DOHH2 (cell line): ENCODE measurements around the gene RGPD3.

ENCODE experiments used
- CTCF ChIP-seq: fragments of 200-600 bp; sonication (generic); IDR thresholded peaks from one replicate; pipeline ENCODE4 v1.5.1; 2014; ENCODE audit warnings: antibody characterized with exemption, mild to moderate bottlenecking, low read depth, low read length; ENCODE audit not compliant: poor library complexity, severe bottlenecking
- EZH2phosphoT487 ChIP-seq: fragments of 200-600 bp; sonication (generic); IDR thresholded peaks from 2 replicates; pipeline ENCODE4 v1.6.1; 2017; ENCODE audit warnings: borderline replicate concordance, mild to moderate bottlenecking, antibody characterized with exemption, low read length, moderate library complexity, mixed read lengths

- TF ChIP-seq EZH2phosphoT487 (no peak), CTCF (no peak)
Observed at GRCh38 chr2:106359512-106359911, 108.7 kb downstream of the RGPD3 start.
